ENCODE results near the gene DENND1A.

The DENND1A gene

GRCh38 chr9:123530244-123530643 lies 399.7 kb downstream of the DENND1A start:
- no peak for DNase-seq (ENCODE audit: low read depth)

GRCh38 chr9:123528501-123528900 lies 401.4 kb downstream of the DENND1A start:
- no peak for DNase-seq (ENCODE audit: low read depth)

GRCh38 chr9:123527981-123528380 lies 401.9 kb downstream of the DENND1A start:
- DNase-seq (ENCODE audit: low read depth), result no peak

- no peak for DNase-seq (ENCODE audit: low read depth)
Observed at GRCh38 chr9:123525957-123526356, 404.0 kb downstream of the DENND1A start.

GRCh38 chr9:123525424-123525823 lies 404.5 kb downstream of the DENND1A start:
- DNase-seq (ENCODE audit: low read depth), result no peak

- no peak for DNase-seq (ENCODE audit: low read depth)
Observed at GRCh38 chr9:123524866-123525265, 405.1 kb downstream of the DENND1A start.

GRCh38 chr9:123523845-123524244 lies 406.1 kb downstream of the DENND1A start:
- no peak for DNase-seq (ENCODE audit: low read depth)

- no peak for DNase-seq (ENCODE audit: low read depth)
Observed at GRCh38 chr9:123523001-123523400, 406.9 kb downstream of the DENND1A start.

- DNase-seq (ENCODE audit: low read depth), result no peak
Observed at GRCh38 chr9:123522251-123522650, 407.7 kb downstream of the DENND1A start.

- no peak for DNase-seq (ENCODE audit: low read depth)
Observed at GRCh38 chr9:123518338-123518737, 411.6 kb downstream of the DENND1A start.

- DNase-seq (ENCODE audit: low read depth), result no peak
Observed at GRCh38 chr9:123517512-123517911, 412.4 kb downstream of the DENND1A start.

GRCh38 chr9:123514766-123515165 lies 415.2 kb downstream of the DENND1A start:
- no peak for DNase-seq (ENCODE audit: low read depth)

GRCh38 chr9:123513554-123513953 lies 416.4 kb downstream of the DENND1A start:
- DNase-seq (ENCODE audit: low read depth), result no peak

GRCh38 chr9:123511326-123512277 lies 418.3 kb downstream of the DENND1A start:
- no peak for DNase-seq (ENCODE audit: low read depth)

GRCh38 chr9:123509646-123510045 lies 420.3 kb downstream of the DENND1A start:
- DNase-seq (ENCODE audit: low read depth), result no peak

- DNase-seq (ENCODE audit: low read depth), result no peak
Observed at GRCh38 chr9:123508048-123508447, 421.9 kb downstream of the DENND1A start.

- no peak for DNase-seq (ENCODE audit: low read depth)
Observed at GRCh38 chr9:123505496-123505895, 424.4 kb downstream of the DENND1A start.

- DNase-seq (ENCODE audit: low read depth), result no peak
Observed at GRCh38 chr9:123500336-123500735, 429.6 kb downstream of the DENND1A start.

- no peak for DNase-seq (ENCODE audit: low read depth)
Observed at GRCh38 chr9:123497830-123498229, 432.1 kb downstream of the DENND1A start.

- no peak for DNase-seq (ENCODE audit: low read depth)
Observed at GRCh38 chr9:123495731-123496130, 434.2 kb downstream of the DENND1A start.

- DNase-seq (ENCODE audit: low read depth), result no peak
Observed at GRCh38 chr9:123493627-123494026, 436.3 kb downstream of the DENND1A start.

GRCh38 chr9:123490688-123491087 lies 439.2 kb downstream of the DENND1A start:
- DNase-seq (ENCODE audit: low read depth), result no peak

GRCh38 chr9:123488722-123489321 lies 441.1 kb downstream of the DENND1A start:
- no peak for DNase-seq (ENCODE audit: low read depth)
